ENCODE data around the gene TNRC6C.
"Not testable (repeated sequence)": the region's sequence is repeated elsewhere in the genome, so short reads cannot be mapped to it uniquely, and the experiment has no call there.

Gene TNRC6C

GRCh38 chr17:78075545-78075944 lies 117.0 kb downstream of the TNRC6C start:
- TF ChIP-seq, protein P1, sequence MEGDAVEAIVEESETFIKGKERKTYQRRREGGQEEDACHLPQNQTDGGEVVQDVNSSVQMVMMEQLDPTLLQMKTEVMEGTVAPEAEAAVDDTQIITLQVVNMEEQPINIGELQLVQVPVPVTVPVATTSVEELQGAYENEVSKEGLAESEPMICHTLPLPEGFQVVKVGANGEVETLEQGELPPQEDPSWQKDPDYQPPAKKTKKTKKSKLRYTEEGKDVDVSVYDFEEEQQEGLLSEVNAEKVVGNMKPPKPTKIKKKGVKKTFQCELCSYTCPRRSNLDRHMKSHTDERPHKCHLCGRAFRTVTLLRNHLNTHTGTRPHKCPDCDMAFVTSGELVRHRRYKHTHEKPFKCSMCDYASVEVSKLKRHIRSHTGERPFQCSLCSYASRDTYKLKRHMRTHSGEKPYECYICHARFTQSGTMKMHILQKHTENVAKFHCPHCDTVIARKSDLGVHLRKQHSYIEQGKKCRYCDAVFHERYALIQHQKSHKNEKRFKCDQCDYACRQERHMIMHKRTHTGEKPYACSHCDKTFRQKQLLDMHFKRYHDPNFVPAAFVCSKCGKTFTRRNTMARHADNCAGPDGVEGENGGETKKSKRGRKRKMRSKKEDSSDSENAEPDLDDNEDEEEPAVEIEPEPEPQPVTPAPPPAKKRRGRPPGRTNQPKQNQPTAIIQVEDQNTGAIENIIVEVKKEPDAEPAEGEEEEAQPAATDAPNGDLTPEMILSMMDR (IDR thresholded peaks at IDR 0.05; ENCODE audit: extremely low read depth, missing control alignments), result no peak
- DNase-seq (ENCODE audit: low spot score), result no peak

GRCh38 chr17:78079253-78079652 lies 120.8 kb downstream of the TNRC6C start:
- DNase-seq (ENCODE audit: low spot score), result no peak
- TF ChIP-seq, protein P1 (IDR thresholded peaks at IDR 0.05; ENCODE audit: extremely low read depth, missing control alignments), result no peak

- TF ChIP-seq, protein P1 (IDR thresholded peaks at IDR 0.05; ENCODE audit: extremely low read depth, missing control alignments), result no peak
- DNase-seq (ENCODE audit: low spot score), result no peak
Measured at GRCh38 chr17:78081551-78081950, 123.0 kb downstream of the TNRC6C start.

DNA sequence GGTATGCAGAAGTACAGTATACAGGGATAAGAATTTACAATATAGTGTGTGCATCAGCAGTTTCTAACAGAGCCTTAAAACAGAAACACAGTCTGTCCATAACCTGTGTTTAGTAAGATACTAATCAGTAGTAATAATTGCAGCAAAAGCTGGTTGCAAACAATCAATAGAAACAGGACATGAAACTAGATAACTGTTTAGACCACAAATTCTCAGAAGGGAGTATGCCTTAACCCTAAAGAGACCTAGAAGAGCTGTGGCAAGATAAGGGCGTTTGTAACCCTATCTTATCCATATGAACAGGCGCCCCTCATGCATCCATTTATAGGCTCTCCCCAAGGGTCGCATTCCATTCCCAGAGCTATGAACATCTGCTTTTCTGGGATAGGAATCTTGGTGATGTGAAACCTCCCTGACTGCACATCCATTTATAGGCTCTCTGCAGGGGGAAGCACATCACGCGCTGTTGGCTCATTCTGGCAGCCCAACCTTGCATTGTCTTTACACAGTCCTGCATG lies 123.9 kb downstream of the TNRC6C start:
- DNase-seq (ENCODE audit: low spot score), result not testable (repeated sequence)

DNA sequence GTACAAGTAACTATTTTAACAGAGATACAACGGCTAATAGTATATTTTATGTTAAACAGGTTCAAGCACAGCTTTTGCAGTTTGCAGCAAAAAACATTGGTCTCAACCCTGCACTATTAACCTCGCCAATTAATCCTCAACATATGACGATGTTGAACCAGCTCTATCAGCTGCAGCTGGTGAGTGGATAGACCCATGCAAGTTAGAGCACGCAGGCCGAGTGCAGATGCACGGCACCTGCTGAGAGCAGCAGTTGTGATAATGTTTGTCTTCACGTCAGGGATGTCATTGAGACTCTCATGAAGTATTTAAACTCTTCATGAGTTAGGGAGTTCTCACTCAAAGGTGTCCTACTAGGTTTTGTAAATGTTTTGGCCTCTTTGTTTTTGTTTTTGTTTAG lies 124.5 kb downstream of the TNRC6C start:
- no peak for DNase-seq (ENCODE audit: low spot score)
- TF ChIP-seq, protein P1 (IDR thresholded peaks at IDR 0.05; ENCODE audit: extremely low read depth, missing control alignments), result no peak

DNA sequence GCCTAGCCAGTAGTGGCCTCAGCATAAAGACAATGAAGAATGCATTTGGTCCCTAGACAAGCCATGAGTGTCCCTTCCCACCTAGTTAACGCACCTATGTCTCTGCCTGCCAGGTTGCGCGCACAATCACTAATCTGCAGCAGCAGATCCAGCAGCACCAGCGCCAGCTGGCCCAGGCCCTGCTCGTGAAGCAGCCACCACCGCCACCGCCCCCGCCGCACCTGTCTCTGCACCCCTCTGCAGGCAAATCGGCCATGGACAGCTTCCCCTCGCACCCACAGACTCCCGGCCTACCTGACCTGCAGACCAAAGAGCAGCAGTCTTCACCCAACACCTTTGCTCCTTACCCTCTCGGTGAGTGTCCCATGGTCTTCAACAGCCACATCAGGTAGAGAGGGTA lies 128.2 kb downstream of the TNRC6C start:
- TF ChIP-seq, protein P1 (IDR thresholded peaks at IDR 0.05; ENCODE audit: extremely low read depth, missing control alignments), result no peak
- no peak for DNase-seq (ENCODE audit: low spot score)

DNA sequence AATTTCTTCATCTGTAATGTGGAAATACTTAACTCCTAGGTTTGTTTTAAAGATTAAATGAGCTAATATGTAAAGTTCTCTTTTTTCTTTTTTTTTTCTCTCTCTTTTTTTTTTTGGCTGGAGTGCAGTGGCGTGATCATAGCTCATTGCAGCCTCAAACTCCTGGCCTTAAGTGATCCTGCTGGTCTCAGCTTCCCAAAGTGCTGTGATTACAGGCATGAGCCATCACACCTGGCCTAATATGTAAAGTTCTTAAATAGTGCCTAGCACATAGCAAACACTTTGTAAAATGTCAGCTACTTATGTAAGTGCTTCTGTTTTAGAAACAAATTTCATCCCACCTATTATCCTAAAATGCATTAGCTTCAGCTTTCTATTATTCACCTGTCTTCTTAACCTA lies 130.0 kb downstream of the TNRC6C start:
- no peak for DNase-seq (ENCODE audit: low spot score)
- TF ChIP-seq, protein P1 (IDR thresholded peaks at IDR 0.05; ENCODE audit: extremely low read depth, missing control alignments), result no peak

DNA sequence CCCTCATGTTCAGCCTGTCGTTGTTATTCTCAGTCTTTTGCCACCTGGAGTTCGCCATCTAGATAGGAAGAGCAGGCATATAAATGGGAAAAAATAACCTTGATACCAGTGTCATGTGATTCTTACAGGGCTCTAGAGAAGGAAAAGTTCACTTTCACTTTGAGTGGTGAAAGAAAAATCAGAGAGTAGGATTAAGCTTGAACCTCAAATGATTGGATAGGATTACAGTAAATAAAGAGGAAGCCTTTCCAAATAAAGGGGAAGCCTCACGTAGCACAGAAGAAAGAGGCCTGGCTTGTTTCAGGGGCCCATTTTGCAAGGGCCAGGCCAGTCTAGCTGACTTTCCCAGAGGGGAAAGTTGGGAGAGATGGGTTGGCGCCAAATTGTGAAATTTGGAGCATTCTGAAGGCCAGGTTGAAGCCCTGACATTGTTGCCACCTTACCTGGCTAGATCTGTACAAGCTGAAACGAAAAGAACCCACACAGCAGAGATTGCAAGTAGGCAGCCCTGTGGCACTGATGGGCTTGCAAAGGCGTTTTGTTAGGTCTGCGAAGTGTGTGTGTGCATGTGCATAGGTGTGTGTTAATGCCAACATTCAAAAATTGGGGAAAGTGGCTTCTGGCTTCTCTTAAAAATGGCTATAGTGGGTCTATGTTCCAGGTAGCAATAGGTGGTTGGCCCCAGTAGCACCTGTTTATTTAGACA lies 131.2 kb downstream of the TNRC6C start:
- TF ChIP-seq, protein P1 (IDR thresholded peaks at IDR 0.05; ENCODE audit: extremely low read depth, missing control alignments), result no peak
- DNase-seq (ENCODE audit: low spot score), result no peak

Data from GM20000 (cell line).